GM12865 (cell line): ENCODE results near the gene TMEM120B.
A peak's percentile ranks its signal among the peaks of the same experiment; 100 is the strongest.
"Not testable (repeated sequence)": the region's sequence is repeated elsewhere in the genome, so short reads cannot be mapped to it uniquely, and the experiment has no call there.

Source experiments
- DNase-seq: peaks from one replicate; pipeline ENCODE4 v3.0.0; 2010; ENCODE audit warnings: low read depth
- H3K4me3 ChIP-seq: 2 replicates; pipeline ENCODE4 v1.5.1; 2011; ENCODE audit warnings: mild to moderate bottlenecking, low read depth, low read length, control low read depth
- TF ChIP-seq, protein P1 (sequence below): IDR thresholded peaks from 2 replicates; pipeline ENCODE4 v1.5.1; 2011; ENCODE audit warnings: low read length, control low read depth, low read depth, inconsistent platforms; ENCODE audit not compliant: insufficient read depth; ENCODE audit errors: missing control alignments

TMEM120B gene

DNA sequence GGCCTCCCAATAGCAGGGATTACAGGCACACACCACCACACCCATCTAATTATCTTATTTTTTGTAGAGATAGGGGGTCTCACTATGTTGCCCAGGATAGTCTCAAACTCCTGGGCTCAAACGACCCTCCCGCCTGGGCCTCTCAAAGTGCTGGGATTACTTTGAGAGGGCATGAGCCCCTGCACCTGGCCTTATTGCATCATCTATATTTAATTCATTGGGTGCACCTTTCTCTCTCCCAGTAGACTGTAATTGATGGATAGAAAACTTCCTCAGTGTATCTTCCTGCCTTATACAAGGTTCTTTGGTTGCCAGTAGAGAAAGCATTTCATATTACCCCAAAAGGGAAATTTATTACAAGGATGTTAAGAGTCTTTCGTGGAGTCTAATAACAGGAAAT is 34.2 kb upstream of the TMEM120B start:
- DNase-seq: no peak
- TF ChIP-seq, protein P1, sequence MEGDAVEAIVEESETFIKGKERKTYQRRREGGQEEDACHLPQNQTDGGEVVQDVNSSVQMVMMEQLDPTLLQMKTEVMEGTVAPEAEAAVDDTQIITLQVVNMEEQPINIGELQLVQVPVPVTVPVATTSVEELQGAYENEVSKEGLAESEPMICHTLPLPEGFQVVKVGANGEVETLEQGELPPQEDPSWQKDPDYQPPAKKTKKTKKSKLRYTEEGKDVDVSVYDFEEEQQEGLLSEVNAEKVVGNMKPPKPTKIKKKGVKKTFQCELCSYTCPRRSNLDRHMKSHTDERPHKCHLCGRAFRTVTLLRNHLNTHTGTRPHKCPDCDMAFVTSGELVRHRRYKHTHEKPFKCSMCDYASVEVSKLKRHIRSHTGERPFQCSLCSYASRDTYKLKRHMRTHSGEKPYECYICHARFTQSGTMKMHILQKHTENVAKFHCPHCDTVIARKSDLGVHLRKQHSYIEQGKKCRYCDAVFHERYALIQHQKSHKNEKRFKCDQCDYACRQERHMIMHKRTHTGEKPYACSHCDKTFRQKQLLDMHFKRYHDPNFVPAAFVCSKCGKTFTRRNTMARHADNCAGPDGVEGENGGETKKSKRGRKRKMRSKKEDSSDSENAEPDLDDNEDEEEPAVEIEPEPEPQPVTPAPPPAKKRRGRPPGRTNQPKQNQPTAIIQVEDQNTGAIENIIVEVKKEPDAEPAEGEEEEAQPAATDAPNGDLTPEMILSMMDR: no peak
- H3K4me3 ChIP-seq: no peak overlapping the region

DNA sequence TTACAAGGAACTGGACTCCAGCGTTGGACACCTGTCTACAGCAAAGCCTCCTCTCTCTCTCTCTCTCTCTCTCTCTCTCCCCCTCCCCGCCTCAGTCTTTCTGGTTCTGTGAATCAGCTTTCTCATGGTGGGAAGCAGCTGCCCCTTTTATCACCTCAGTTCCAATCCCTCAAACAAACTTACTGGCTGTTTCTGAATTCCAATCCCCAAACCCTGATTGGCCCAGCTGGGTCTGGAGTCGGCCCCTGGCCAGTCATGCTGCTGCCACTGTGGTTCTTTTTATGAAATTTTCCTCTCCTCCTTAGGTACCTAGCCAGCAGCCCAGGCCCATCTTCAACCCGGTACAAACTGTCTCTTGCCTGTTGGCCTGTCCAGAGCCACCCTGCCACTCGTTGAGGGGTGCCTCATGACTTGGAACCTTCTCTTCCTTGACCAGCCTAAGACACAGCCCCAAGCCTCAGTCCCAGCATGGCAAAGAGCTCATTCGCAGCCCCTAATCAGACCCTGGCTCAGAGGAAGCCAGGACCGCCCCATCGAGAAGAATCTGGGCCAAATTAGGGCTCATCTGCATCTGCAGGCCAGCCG is 33.7 kb upstream of the TMEM120B start:
- DNase-seq: no peak
- TF ChIP-seq, protein P1: no peak
- no peak overlapping the region for H3K4me3 ChIP-seq

DNA sequence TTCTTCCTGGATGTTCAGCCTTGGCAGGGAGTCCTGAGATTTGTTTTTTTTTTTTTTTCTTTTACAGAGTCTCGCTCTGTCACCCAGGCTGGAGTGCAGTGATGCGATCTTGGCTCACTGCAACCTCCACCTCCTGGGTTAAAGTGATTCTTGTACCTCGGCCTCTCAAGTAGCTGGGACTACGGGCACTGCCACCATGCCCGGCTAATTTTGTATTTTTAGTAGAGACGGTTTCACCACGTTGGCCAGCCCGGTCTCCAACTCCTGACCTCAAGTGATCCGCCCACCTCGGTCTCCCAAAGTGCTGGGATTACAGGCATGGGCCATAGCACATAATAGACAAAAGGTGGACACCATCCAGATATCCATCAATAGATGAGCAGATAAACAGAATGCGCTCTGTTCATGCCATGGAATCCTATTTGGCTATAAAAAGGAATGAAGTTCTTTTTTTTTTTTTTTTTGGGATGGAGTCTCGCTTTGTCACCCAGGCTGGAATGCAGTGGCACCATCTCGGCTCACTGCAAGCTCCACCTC is 32.8 kb upstream of the TMEM120B start:
- not testable (repeated sequence) for DNase-seq, H3K4me3 ChIP-seq

DNA sequence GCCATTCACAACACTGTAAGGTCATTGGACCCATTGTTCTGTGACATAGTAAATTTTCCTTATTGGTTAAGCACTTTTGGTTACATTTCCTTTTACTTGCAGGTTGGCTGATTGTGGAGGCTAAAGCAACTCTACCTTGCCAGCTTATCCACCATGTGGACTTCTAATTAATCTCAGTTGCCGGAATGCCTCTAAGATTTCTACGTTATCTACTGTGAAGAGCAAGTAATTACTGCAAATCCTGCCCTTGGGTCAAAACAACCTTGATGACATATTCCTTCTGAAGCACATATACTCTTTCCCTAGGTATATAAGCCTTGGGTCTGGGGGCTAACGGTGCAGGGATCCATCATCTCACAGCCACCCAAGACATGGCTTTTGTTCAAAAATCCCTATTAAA is 23.6 kb upstream of the TMEM120B start:
- TF ChIP-seq, protein P1: no peak
- no peak overlapping the region for H3K4me3 ChIP-seq
- DNase-seq: no peak

DNA sequence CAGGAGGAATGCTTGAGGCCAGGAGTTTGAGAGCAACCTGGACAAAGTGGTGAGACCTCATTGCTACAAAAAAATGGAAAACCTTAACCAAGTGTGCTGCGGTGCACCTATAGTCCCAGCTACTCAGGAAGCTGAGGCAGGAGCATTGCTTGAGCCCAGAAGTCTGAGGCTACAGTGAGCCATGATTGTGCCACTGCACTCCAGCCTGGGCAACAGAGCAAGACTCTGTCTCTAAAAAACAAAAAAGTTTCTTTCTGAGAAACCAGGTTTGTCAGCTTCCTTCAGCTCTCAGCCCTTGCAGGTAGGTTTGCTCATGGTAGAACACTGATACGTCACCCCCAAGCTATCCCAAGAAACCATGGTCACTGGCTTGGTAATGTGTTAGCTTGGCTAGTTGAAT is 23.1 kb upstream of the TMEM120B start:
- TF ChIP-seq, protein P1: no peak
- H3K4me3 ChIP-seq: no peak overlapping the region

DNA sequence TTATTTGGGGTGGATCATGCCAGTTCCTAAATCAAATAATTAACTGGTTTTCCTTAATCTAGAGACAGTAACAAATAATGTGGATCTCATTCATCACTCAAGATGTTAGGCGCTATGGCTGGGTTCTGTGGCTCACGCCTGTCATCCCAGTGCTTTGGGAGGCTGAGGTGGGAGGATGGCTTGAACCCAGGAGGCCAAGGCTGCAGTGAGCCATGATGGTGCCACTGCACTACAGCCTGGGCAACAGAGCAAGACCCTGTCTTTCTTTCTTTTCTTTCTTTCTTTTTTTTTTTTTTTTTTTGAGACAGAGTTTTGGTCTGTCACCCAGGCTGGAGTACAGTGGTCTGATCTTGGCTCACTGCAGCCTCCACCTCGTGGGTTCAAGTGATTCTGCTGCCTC is 19.8 kb upstream of the TMEM120B start:
- DNase-seq, H3K4me3 ChIP-seq: not testable (repeated sequence)

More for the DNA sequence above, 23.1 kb upstream of the TMEM120B start:
- no peak for DNase-seq

DNA sequence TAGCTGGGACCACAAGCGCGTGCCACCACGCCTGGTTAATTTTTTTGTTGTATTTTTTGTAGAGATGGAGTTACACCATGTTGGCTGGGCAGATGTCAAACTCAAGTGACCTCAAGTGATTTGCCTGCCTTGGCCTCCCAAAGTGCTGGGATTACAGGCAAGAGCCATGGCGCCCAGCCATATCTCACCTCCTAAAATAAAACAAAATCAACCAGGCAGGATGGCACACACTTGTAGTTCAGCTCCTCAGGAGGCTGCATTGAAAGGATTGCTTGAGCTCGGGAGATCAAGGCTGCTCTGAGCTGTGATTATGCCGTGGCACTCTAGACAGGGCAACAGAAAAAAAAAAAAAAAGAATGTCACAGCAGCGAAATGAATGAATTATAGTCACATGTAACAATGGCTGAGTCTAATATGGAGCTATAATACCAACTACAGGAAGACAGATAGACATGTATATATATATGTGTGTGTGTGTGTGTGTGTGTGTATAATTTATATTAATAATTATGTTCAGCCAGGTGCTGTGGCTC is 19.3 kb upstream of the TMEM120B start:
- H3K4me3 ChIP-seq: no peak overlapping the region
- TF ChIP-seq, protein P1: no peak
- DNase-seq: no peak

DNA sequence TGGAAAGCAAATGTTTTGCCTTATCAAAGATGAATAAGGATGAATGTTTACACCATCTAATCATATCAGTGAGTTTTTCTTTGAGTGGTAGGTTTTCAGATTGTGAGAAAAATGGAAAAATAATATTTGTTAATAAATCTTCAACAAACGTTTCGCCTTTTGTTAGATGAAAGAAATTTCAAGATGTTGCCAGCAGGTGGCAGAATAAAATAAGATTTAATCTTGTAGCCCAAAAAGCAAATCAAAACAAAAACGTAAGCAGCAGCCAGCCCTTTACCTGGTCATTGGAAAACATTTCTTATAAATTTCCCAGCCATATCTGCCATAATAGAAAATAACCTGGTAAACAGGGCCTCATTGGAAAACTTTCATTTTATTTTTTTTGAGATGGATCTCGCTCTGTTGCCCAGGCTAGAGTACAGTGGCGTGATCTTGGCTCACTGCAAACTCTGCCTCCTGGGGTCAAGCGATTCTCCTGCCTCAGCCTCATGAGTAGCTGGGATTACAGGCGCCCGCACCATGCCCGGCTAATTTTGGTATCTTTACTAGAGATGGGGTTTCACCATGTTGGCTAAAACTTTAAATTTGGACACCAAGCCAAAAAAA is 15.4 kb upstream of the TMEM120B start:
- no peak overlapping the region for H3K4me3 ChIP-seq
- TF ChIP-seq, protein P1: peak; percentile 13
- peak; percentile 69 for DNase-seq

DNA sequence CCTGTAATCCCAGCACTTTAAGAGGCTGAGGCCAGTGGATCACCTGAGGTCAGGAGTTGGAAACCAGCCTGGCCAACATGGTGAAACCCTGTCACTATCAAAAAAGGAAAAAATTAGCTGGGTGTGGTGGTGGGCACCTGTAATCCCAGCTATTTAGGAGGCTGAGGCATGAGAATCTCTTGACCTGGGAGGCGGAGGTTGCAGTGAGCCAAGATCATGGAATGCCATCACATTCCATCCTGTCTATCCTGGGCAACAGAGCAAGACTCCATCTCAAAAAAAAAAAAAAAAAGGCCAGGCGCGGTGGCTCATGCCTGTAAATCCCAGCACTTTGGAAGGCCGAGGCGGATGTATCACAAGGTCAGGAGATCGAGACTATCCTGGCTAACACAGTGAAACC is 14.7 kb upstream of the TMEM120B start:
- not testable (repeated sequence) for DNase-seq, H3K4me3 ChIP-seq
